ENCODE measurements around the gene UTS2B. TPM values are rescaled to one million over a fixed set of nuclear protein-coding genes. Genes with fewer than 3 reads are reported as not detected.

The UTS2B gene
- total and polyA plus RNA-seq, 9 of the 15 experiments (the other 6 are each of a cell fraction or from before 2014, with no cell fraction given): 0.06 TPM; not detected in 8

DNA sequence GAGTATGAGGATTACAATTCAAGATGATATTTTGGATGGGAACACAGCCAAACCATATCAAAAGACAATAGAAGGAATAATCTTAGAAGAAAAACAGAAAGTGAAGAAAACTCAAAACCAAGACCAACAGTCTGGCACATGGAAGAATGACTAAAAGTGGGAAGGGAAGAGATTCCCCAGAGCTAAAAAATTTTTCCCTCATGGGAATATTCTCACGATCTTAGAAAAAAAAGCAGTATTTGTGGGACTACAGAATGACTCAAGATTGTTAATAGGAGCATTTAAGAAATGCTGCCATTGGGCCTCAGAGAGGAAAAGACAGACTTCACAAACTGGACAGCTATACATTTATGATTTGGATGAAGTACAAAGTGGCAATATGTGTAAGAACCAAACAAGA lies 113.0 kb downstream of the UTS2B start (continued):
- TF ChIP-seq MLX (CRISPR knock-in tag; conservative IDR thresholded peaks at IDR 0.05) (no peak), ZBTB34 (CRISPR knock-in tag; IDR thresholded peaks at IDR 0.05) (no peak), HNRNPH1 (optimal IDR thresholded peaks at IDR 0.05; ENCODE audit: low read depth, low read length) (no peak), ZNF586 (CRISPR knock-in tag; conservative IDR thresholded peaks at IDR 0.05) (no peak), ZNF780A (CRISPR knock-in tag; IDR thresholded peaks at IDR 0.05) (no peak), ELK1 (CRISPR knock-in tag; IDR thresholded peaks at IDR 0.05) (no peak), MBD2 (IDR thresholded peaks at IDR 0.05; ENCODE audit: borderline replicate concordance, low read depth) (no peak)
- TF ChIP-seq, protein P1, sequence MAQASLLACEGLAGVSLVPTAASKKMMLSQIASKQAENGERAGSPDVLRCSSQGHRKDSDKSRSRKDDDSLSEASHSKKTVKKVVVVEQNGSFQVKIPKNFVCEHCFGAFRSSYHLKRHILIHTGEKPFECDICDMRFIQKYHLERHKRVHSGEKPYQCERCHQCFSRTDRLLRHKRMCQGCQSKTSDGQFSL (CRISPR knock-in tag; IDR thresholded peaks at IDR 0.05): no peak
- TF ChIP-seq, protein P1 (tag; IDR thresholded peaks at IDR 0.05): no peak
- TF ChIP-seq, protein P2, sequence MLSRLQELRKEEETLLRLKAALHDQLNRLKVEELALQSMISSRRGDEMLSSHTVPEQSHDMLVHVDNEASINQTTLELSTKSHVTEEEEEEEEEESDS (CRISPR knock-in tag; IDR thresholded peaks at IDR 0.05): no peak

Other genes starting within 250 kb of the UTS2B start
- not detected in 2 replicates for gene OSTN, start 131.3 kb downstream of the UTS2B start, total RNA-seq (2014; rRNA removed)
- not detected in 2 replicates for gene OSTN, start 131.3 kb downstream of the UTS2B start, total RNA-seq (2014; rRNA removed; fragmentation: Illumina TruSeq; extraction: Trizol)
- not detected in 2 replicates for gene OSTN, start 131.3 kb downstream of the UTS2B start, total RNA-seq (2015; rRNA removed; fragmentation: Illumina TruSeq; extraction: Trizol)
- gene OSTN, start 131.3 kb downstream of the UTS2B start, total RNA-seq (2021): not detected in 2 replicates
- gene OSTN, start 131.3 kb downstream of the UTS2B start, polyA plus RNA-seq (2011; rRNA removed): not detected in 2 replicates
- gene OSTN, start 131.3 kb downstream of the UTS2B start, polyA plus RNA-seq (2014; fragmentation: Illumina TruSeq; extraction: Trizol): not detected in 2 replicates
- not detected for gene OSTN, start 131.3 kb downstream of the UTS2B start, polyA plus RNA-seq (2014; fragmentation: Nextera tagmentation; extraction: Ambion mirVana)
- gene OSTN, start 131.3 kb downstream of the UTS2B start, polyA plus RNA-seq (2014; rRNA removed): not detected in 2 replicates
- 50.0 and 63.4 TPM in 2 replicates for gene CCDC50, start 1.1 kb downstream of the UTS2B start, total RNA-seq (2014; rRNA removed)
- gene CCDC50, start 1.1 kb downstream of the UTS2B start, total RNA-seq (2014; rRNA removed; fragmentation: Illumina TruSeq; extraction: Trizol): 42.4 and 47.6 TPM in 2 replicates
- 37.1 and 37.6 TPM in 2 replicates for gene CCDC50, start 1.1 kb downstream of the UTS2B start, total RNA-seq (2015; rRNA removed; fragmentation: Illumina TruSeq; extraction: Trizol)
- gene CCDC50, start 1.1 kb downstream of the UTS2B start, total RNA-seq (2021): 44.3 and 44.9 TPM in 2 replicates
- gene CCDC50, start 1.1 kb downstream of the UTS2B start, polyA plus RNA-seq (2011; rRNA removed): 29.4 and 38.5 TPM in 2 replicates
- 39.4 and 41.9 TPM in 2 replicates for gene CCDC50, start 1.1 kb downstream of the UTS2B start, polyA plus RNA-seq (2014; fragmentation: Illumina TruSeq; extraction: Trizol)
- gene CCDC50, start 1.1 kb downstream of the UTS2B start, polyA plus RNA-seq (2014; fragmentation: Nextera tagmentation; extraction: Ambion mirVana): 10 to 100 TPM in 1 of 2 experiments, 1 to 10 TPM in 1; 8.4 to 10.9 TPM
- gene CCDC50, start 1.1 kb downstream of the UTS2B start, polyA plus RNA-seq (2014; rRNA removed): 35.1 and 40.4 TPM in 2 replicates
- gene PYDC2, start 130.6 kb upstream of the UTS2B start, total RNA-seq (2014; rRNA removed): 1.7 and 7.6 TPM in 2 replicates
- gene PYDC2, start 130.6 kb upstream of the UTS2B start, total RNA-seq (2014; rRNA removed; fragmentation: Illumina TruSeq; extraction: Trizol): 3.5 and 4.0 TPM in 2 replicates
- gene PYDC2, start 130.6 kb upstream of the UTS2B start, total RNA-seq (2015; rRNA removed; fragmentation: Illumina TruSeq; extraction: Trizol): 2.8 and 5.0 TPM in 2 replicates
- gene PYDC2, start 130.6 kb upstream of the UTS2B start, total RNA-seq (2021): 2.0 and 5.2 TPM in 2 replicates
- not detected in 2 replicates for gene PYDC2, start 130.6 kb upstream of the UTS2B start, polyA plus RNA-seq (2011; rRNA removed)
- gene PYDC2, start 130.6 kb upstream of the UTS2B start, polyA plus RNA-seq (2014; fragmentation: Illumina TruSeq; extraction: Trizol): not detected in 2 replicates
- not detected for gene PYDC2, start 130.6 kb upstream of the UTS2B start, polyA plus RNA-seq (2014; fragmentation: Nextera tagmentation; extraction: Ambion mirVana)
- not detected in 2 replicates for gene PYDC2, start 130.6 kb upstream of the UTS2B start, polyA plus RNA-seq (2014; rRNA removed)

All from K562 (cell line).